Breast epithelium (tissue), 3 donors: Measurements from ENCODE around the gene DIP2B.

Source experiments
- POLR2A ChIP-seq: fragments of 450-650 bp; IDR thresholded peaks from one replicate; pipeline ENCODE4 v1.6.1; 2016; ENCODE audit warnings: antibody characterized with exemption, mild to moderate bottlenecking, moderate library complexity
- TF ChIP-seq, protein P1 (sequence below), 3 donors: fragments of 450-650 bp; IDR thresholded peaks; one replicate each; pipeline ENCODE4 v1.5.1; 2016 to 2017; ENCODE audit warnings: antibody characterized with exemption in 3 of 3, mild to moderate bottlenecking in 3 of 3, moderate library complexity in 3 of 3

DNA sequence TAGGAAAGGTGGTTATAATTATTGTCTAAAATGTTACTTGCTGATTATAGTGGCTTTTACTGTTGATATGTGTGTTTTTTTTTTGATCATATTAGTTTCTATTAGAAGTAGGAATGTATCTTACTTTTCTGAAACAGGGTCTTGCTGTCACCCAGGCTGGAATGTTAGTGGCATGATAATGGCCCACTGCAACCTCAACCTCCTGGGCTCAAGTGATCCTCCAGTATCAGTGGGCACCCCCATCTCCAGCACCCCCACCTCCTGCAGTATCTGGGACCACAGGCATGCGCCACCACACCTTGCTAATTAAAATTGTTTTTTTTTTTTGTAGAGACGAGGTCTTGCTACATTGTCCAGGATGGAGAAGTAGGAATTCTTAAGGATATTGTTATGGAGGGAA is 270.5 kb downstream of the DIP2B start:
- no peak for TF ChIP-seq POLR2A
- TF ChIP-seq, protein P1, sequence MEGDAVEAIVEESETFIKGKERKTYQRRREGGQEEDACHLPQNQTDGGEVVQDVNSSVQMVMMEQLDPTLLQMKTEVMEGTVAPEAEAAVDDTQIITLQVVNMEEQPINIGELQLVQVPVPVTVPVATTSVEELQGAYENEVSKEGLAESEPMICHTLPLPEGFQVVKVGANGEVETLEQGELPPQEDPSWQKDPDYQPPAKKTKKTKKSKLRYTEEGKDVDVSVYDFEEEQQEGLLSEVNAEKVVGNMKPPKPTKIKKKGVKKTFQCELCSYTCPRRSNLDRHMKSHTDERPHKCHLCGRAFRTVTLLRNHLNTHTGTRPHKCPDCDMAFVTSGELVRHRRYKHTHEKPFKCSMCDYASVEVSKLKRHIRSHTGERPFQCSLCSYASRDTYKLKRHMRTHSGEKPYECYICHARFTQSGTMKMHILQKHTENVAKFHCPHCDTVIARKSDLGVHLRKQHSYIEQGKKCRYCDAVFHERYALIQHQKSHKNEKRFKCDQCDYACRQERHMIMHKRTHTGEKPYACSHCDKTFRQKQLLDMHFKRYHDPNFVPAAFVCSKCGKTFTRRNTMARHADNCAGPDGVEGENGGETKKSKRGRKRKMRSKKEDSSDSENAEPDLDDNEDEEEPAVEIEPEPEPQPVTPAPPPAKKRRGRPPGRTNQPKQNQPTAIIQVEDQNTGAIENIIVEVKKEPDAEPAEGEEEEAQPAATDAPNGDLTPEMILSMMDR (IDR thresholded peaks at IDR 0.05): no peak
